Neural cell (in vitro differentiated cells): ENCODE data around the gene IP6K3. TPM values are rescaled to one million over a fixed set of nuclear protein-coding genes. Genes with fewer than 3 reads are reported as not detected.

Source experiments
- H2AFZ ChIP-seq: fragments of 200-600, 300-800 bp; sonication (generic), shearing (Covaris generic); 2 replicates; pipeline ENCODE4 v1.6.0; 2014; ENCODE audit warnings: low read depth, mild to moderate bottlenecking, antibody characterized with exemption, low read length, moderate library complexity
- H3F3A ChIP-seq: fragments of 200-600 bp; shearing (Covaris generic); 2 replicates; pipeline ENCODE4 v1.6.1; 2016; ENCODE audit warnings: mild to moderate bottlenecking, moderate library complexity, mixed read lengths, antibody characterized with exemption, low read length; ENCODE audit not compliant: insufficient read depth, poor library complexity, severe bottlenecking
- H3K27ac ChIP-seq: fragments of 200-600, 300-800 bp; sonication (generic), shearing (Covaris generic); 2 replicates; pipeline ENCODE4 v1.5.1; 2014; ENCODE audit warnings: mild to moderate bottlenecking, low read length, moderate library complexity
- H3K27me3 ChIP-seq: fragments of 300-800, 200-600 bp; sonication (generic), shearing (Covaris generic); 2 replicates; pipeline ENCODE4 v1.6.0; 2014; ENCODE audit warnings: mild to moderate bottlenecking, low read depth, low read length, moderate library complexity; ENCODE audit not compliant: insufficient read depth
- H3K36me3 ChIP-seq: fragments of 300-800, 200-600 bp; sonication (generic), shearing (Covaris generic); 2 replicates; pipeline ENCODE4 v1.5.1; 2014; ENCODE audit warnings: mild to moderate bottlenecking, antibody characterized with exemption, low read length, moderate library complexity; ENCODE audit not compliant: insufficient read depth
- H3K4me2 ChIP-seq: fragments of 300-800, 200-600 bp; sonication (generic), shearing (Covaris generic); 2 replicates; pipeline ENCODE4 v1.6.0; 2014; ENCODE audit warnings: mild to moderate bottlenecking, low read length
- H3K4me3 ChIP-seq: fragments of 300-800, 200-600 bp; sonication (generic), shearing (Covaris generic); 2 replicates; pipeline ENCODE4 v1.5.1; 2014; ENCODE audit warnings: mild to moderate bottlenecking, low read length, moderate library complexity
- H3K79me2 ChIP-seq: fragments of 200-600 bp; shearing (Covaris generic); replicated peaks from 2 replicates; pipeline ENCODE4 v1.6.0; 2014; ENCODE audit warnings: mild to moderate bottlenecking, low read length, moderate library complexity; ENCODE audit not compliant: insufficient read depth
- H3K9ac ChIP-seq: fragments of 300-800, 200-600 bp; sonication (generic), shearing (Covaris generic); 2 replicates; pipeline ENCODE4 v1.6.1; 2016; ENCODE audit warnings: mild to moderate bottlenecking, low read length, mixed read lengths
- H3K9me2 ChIP-seq: fragments of 200-600 bp; shearing (Covaris generic); 2 replicates; pipeline ENCODE4 v1.6.1; 2016; ENCODE audit warnings: mild to moderate bottlenecking, low read length, mixed read lengths; ENCODE audit not compliant: insufficient read depth
- H3K9me3 ChIP-seq: fragments of 200-600, 300-800 bp; sonication (generic), shearing (Covaris generic); 2 replicates; pipeline ENCODE4 v1.6.1; 2016; ENCODE audit warnings: mild to moderate bottlenecking, mixed run types, low read length, moderate library complexity, mixed read lengths
- H4K20me1 ChIP-seq: fragments of 200-600 bp; shearing (Covaris generic); 2 replicates; pipeline ENCODE4 v1.6.1; 2016; ENCODE audit warnings: mild to moderate bottlenecking, mixed run types; ENCODE audit not compliant: insufficient read depth
- CTCF ChIP-seq: fragments of 450-650 bp; IDR thresholded peaks from 2 replicates; pipeline ENCODE4 v1.5.1; 2014; ENCODE audit warnings: antibody characterized with exemption, mild to moderate bottlenecking, moderate library complexity; ENCODE audit not compliant: poor library complexity, severe bottlenecking
- EP300 ChIP-seq: fragments of 450-650 bp; conservative IDR thresholded peaks from 2 replicates; pipeline ENCODE4 v1.6.1; 2014; ENCODE audit warnings: antibody characterized with exemption, mild to moderate bottlenecking, moderate library complexity; ENCODE audit not compliant: poor library complexity, severe bottlenecking
- EZH2 ChIP-seq: fragments of 200-600, 300-800 bp; shearing (Covaris generic), sonication (generic); IDR thresholded peaks from 2 replicates; pipeline ENCODE4 v1.6.1; 2014; ENCODE audit warnings: antibody characterized with exemption, low read length, borderline replicate concordance, mild to moderate bottlenecking; ENCODE audit not compliant: insufficient read depth, poor library complexity, severe bottlenecking
- MXI1 ChIP-seq: fragments of 450-650 bp; conservative IDR thresholded peaks from 2 replicates; pipeline ENCODE4 v1.6.1; 2014; ENCODE audit warnings: antibody characterized with exemption, mild to moderate bottlenecking; ENCODE audit not compliant: poor library complexity, severe bottlenecking
- POLR2AphosphoS5 ChIP-seq: IDR thresholded peaks from 2 replicates; pipeline ENCODE4 v1.6.1; 2012
- RAD21 ChIP-seq: fragments of 450-650 bp; conservative IDR thresholded peaks from 2 replicates; pipeline ENCODE4 v1.6.1; 2014; ENCODE audit warnings: antibody characterized with exemption, mild to moderate bottlenecking, moderate library complexity
- REST ChIP-seq: IDR thresholded peaks from 2 replicates; pipeline ENCODE4 v1.6.1; 2012; ENCODE audit warnings: borderline replicate concordance
- SMC3 ChIP-seq: fragments of 450-650 bp; conservative IDR thresholded peaks from 2 replicates; pipeline ENCODE4 v1.6.1; 2014; ENCODE audit warnings: antibody characterized with exemption, mild to moderate bottlenecking, moderate library complexity; ENCODE audit not compliant: poor library complexity
- TAF1 ChIP-seq: IDR thresholded peaks from 2 replicates; pipeline ENCODE4 v1.6.1; 2012; ENCODE audit warnings: low read depth
- polyA plus RNA-seq: library from polyadenylated mRNA; depleted of rRNA; stranded (reverse); fragments of >200 nt; gene quantifications from 2 replicates; pipeline ENCODE4 v1.2.3, GENCODE V29; 2014

IP6K3 gene
- polyA plus RNA-seq, 1 donor from 2014 or later = not detected

- H3F3A ChIP-seq = no peaks in the 10 kb centered on the region
- H3K9me2 ChIP-seq = no peaks in the 10 kb centered on the region
- no peaks in the 10 kb centered on the region for H4K20me1 ChIP-seq
- no peaks in the 10 kb centered on the region for H3K79me2 ChIP-seq
- H3K9ac ChIP-seq = no peak overlapping the region
- no peaks in the 10 kb centered on the region for H3K36me3 ChIP-seq
- H3K9me3 ChIP-seq = no peaks in the 10 kb centered on the region
- no peaks in the 10 kb centered on the region for H3K27me3 ChIP-seq
- no peak for TF ChIP-seq EZH2
- TF ChIP-seq RAD21 = no peak
- TF ChIP-seq MXI1 = no peak
- no peak for TF ChIP-seq CTCF
- no peak for TF ChIP-seq REST
- no peak for TF ChIP-seq SMC3
- no peak for TF ChIP-seq POLR2AphosphoS5
- no peak for TF ChIP-seq EP300
- TF ChIP-seq TAF1 = no peak
- no peak overlapping the region for H3K4me2 ChIP-seq
- no peak overlapping the region for H2AFZ ChIP-seq
- no peak overlapping the region for H3K4me3 ChIP-seq
- H3K27ac ChIP-seq = no peak overlapping the region
These were observed 24.5 kb downstream of the IP6K3 start for GRCh38 chr6:33722103-33722623.

- H3K27me3 ChIP-seq = no peaks in the 10 kb centered on the region
- no peak for TF ChIP-seq RAD21
- TF ChIP-seq EP300 = no peak
- no peak for TF ChIP-seq EZH2
- no peak for TF ChIP-seq REST
- TF ChIP-seq SMC3 = no peak
- TF ChIP-seq TAF1 = no peak
- no peak for TF ChIP-seq POLR2AphosphoS5
- no peak for TF ChIP-seq MXI1
- no peaks in the 10 kb centered on the region for H3F3A ChIP-seq
These were observed 25.2 kb downstream of the IP6K3 start for GRCh38 chr6:33721508-33721907.

More at GRCh38 chr6:33721508-33721907, 25.2 kb downstream of the IP6K3 start:
- H2AFZ ChIP-seq = no peak overlapping the region
- no peak overlapping the region for H3K4me3 ChIP-seq
- no peaks in the 10 kb centered on the region for H3K9me2 ChIP-seq
- no peaks in the 10 kb centered on the region for H4K20me1 ChIP-seq
- no peak overlapping the region for H3K9ac ChIP-seq
- no peak overlapping the region for H3K4me2 ChIP-seq
- H3K27ac ChIP-seq = no peak overlapping the region
- no peaks in the 10 kb centered on the region for H3K79me2 ChIP-seq
- no peaks in the 10 kb centered on the region for H3K36me3 ChIP-seq
- H3K9me3 ChIP-seq = no peaks in the 10 kb centered on the region
